Measurements from ENCODE around the gene MZT2A. TPM values are rescaled to one million over a fixed set of nuclear protein-coding genes. Genes with fewer than 3 reads are reported as not detected.
"Not testable (repeated sequence)": the region's sequence is repeated elsewhere in the genome, so short reads cannot be mapped to it uniquely, and the experiment has no call there.

The MZT2A gene
- total RNA-seq, 1 donor from 2014 or later = 148 TPM

DNA sequence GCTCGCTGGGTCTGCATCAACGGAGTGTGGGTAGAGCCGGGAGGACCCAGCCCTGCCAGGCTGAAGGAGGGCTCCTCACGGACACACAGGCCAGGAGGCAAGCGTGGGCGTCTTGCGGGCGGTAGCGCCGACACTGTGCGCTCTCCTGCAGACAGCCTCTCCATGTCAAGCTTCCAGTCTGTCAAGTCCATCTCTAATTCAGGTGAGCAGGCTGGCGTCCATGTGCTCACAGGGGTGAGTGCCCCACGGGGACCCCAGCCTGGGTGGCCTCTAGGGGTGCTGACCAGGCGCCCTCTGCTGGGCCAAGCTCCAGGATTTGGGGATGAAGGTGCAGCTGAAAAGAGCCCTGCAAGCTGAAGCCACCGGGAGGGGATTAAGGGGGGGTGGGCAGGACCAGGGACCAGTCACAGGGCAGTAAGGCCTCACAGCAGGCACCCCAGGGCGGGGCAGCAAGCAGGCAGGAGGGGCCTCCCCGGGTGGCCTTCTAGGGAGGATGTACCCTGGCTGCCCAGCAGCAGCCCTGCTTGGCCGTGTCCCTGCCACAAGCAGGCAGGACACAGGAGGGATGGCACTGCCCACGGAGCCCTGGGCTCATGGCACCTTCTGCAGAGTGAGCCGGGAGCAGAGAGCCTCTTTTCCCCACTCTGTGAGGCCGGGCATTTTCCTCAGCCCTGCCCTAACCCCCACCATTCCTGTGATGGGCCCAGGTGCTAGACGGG, 38.6 kb upstream of the MZT2A start:
- H3K4me3 Mint-ChIP-seq (ENCODE audit: unreplicated experiment); H3K36me3 Mint-ChIP-seq (ENCODE audit: low read depth, unreplicated experiment); H3K4me1 Mint-ChIP-seq (ENCODE audit: unreplicated experiment); H3K9me3 Mint-ChIP-seq (ENCODE audit: unreplicated experiment); H3K27ac Mint-ChIP-seq (ENCODE audit: unreplicated experiment); DNase-seq (ENCODE audit: low spot score): not testable (repeated sequence)
- H3K27me3 Mint-ChIP-seq (ENCODE audit: unreplicated experiment) = peaks cover 10% of the 10 kb centered on the region

DNA sequence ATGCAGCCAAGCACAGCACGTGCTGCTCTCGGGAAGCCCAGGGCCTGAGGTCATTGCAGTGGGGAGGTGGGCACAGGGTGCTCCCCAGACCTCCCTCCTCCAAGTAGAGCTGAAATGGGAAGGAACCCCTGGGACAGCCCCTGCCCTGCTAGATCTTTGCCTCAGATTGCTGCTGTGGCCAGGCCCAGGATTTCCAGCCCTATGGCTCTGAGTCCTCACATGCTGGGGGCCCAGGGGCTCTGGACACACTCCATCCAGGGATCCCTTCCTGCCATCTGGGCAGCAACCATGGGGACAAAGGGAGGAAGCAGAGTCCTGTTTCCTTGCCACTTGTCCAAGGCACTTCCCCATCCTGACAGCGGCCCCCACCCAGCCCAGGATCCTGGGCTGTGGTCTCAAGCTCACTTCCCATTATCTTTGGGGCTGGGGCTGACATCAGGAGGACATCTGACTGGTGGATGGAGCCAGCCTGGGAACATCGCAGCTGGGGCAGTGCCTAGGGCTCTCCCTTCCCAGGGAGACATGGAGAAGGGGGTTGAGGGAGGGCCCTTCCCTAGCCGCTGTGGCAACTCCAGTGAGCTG, 37.8 kb upstream of the MZT2A start:
- not testable (repeated sequence) for H3K36me3 Mint-ChIP-seq (ENCODE audit: low read depth, unreplicated experiment); H3K9me3 Mint-ChIP-seq (ENCODE audit: unreplicated experiment); DNase-seq (ENCODE audit: low spot score); H3K4me3 Mint-ChIP-seq (ENCODE audit: unreplicated experiment); H3K4me1 Mint-ChIP-seq (ENCODE audit: unreplicated experiment)
- Mint-ChIP-seq H3K27me3 (ENCODE audit: unreplicated experiment) (peaks cover 10% of the 10 kb centered on the region), H3K27ac (ENCODE audit: unreplicated experiment) (peak overlapping the region; percentile 75)

DNA sequence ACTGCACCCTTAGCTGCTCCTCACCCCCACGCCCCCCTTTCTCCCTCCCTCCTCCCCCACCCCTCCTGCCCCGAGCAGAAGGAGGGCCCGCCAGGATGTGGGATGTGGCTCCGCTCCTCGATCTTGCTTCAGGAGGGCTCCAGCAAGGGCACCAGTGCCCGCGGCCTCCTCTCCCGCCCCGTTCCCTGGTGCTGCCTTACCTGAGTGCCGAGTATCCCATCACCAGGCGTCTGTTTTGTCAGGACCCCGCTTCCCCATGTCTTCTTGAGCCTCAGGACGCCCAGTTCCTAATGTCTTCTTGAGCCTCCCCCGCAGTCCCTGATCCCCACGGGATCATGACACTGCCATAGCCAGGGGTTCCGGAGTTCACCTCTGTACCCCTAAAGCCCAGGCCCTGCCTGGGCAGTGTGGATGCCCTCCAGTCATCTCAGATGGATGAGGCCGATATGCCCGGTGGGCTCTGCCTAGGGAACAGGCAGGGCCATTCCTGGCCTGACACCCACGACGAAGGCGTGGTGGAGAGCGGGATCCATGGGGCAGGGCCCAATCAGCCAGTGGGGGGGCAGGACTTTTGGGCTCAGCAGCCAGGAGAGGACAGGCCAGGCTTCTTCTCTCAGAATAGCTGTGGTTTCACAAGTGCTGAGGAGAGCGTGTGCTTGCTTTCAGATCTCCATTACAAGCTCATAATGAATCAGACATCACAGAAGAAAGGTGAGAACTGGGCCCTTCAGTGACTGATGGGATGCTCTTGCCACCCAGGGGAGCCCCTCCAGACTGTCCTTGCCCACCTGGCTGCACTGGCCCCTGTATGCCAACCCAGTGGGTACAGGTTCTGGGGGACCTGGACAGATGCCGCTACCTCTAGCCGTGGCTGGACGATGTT, 37.0 kb upstream of the MZT2A start:
- DNase-seq (ENCODE audit: low spot score) = not testable (repeated sequence)

DNA sequence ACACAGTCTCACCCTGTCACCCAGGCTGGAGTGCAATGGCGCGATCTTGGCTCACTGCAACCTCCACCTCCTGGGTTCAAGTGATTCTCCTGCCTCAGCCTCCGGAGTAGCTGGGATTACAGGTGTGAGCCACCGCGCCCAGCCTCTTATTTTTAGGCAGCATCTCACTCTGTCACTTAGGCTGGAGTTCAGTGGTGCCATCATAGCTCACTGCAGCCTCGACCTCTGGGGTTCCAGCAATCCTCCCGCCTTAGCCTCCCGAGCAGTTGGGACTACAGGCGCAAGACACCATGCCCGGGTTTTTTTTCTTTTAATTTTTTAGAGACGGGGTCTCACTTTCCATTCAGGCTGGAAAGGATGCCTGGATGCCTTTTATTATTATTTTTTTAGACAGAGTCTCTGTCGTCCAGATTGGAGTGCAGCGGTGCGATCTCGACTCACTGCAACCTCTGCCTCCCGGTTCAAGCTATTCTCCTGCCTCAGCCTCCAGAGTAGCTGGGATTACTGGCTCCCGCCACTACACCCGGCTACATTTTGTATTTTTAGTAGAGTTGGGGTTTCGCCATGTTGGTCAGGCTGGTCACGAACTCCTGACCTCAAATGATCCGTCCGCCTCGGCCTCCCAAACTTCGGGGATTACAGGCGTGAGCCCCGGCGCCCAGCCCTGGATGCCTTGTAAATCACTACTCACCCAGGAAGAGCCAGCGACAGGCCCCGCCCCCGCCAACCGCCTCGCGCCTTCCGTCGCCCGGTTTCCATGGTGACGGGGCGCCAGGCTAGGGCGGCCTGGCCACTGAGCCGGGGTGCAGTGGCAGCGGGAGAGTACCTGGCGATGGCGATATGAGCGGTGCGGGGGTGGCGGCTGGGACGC, 35.2 kb upstream of the MZT2A start, which contains the start of gene CCDC74A:
TSS of gene CCDC74A (plus strand) at position 758 of the 871 bp plus-strand sequence. CDS start at position 841, 83 bp downstream.
- peak; percentile 40 for DNase-seq (ENCODE audit: low spot score)

More for the DNA sequence above, 37.0 kb upstream of the MZT2A start:
- Mint-ChIP-seq H3K27ac (ENCODE audit: unreplicated experiment) (peak overlapping the region; percentile 75), H3K27me3 (ENCODE audit: unreplicated experiment) (peaks cover 10% of the 10 kb centered on the region), H3K4me3 (ENCODE audit: unreplicated experiment) (peak overlapping the region; percentile 15)
- not testable (repeated sequence) for H3K4me1 Mint-ChIP-seq (ENCODE audit: unreplicated experiment); H3K9me3 Mint-ChIP-seq (ENCODE audit: unreplicated experiment); H3K36me3 Mint-ChIP-seq (ENCODE audit: low read depth, unreplicated experiment)

DNA sequence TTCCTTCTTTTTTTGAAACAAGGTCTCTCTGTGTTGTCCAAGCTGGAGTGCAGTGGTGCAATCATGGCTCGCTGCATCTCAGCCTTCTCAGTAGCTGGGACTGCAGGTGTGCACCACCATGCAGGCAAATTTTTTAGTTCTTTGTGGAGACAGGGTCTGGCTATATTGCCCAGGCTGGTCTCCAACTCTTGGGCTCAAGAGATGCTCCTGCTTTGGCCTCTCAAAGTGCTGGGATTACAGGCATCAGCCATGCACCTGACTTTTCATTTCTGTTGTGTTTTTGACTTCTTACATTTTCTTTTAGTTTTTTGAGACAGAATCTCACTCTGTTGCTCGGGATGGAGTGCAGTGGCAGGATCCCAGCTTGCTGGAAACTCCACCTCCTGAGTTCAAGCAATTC, 33.1 kb upstream of the MZT2A start:
- H3K36me3 Mint-ChIP-seq (ENCODE audit: low read depth, unreplicated experiment); H3K4me1 Mint-ChIP-seq (ENCODE audit: unreplicated experiment); DNase-seq (ENCODE audit: low spot score); H3K27ac Mint-ChIP-seq (ENCODE audit: unreplicated experiment); H3K4me3 Mint-ChIP-seq (ENCODE audit: unreplicated experiment); H3K9me3 Mint-ChIP-seq (ENCODE audit: unreplicated experiment): not testable (repeated sequence)
- H3K27me3 Mint-ChIP-seq (ENCODE audit: unreplicated experiment) = peaks cover 15% of the 10 kb centered on the region

More for the DNA sequence above, 35.2 kb upstream of the MZT2A start, which contains the start of gene CCDC74A:
- Mint-ChIP-seq H3K4me3 (ENCODE audit: unreplicated experiment) (peak within 1 kb of the TSS; percentile 82), H3K27me3 (ENCODE audit: unreplicated experiment) (peaks cover 10% of the 10 kb centered on the region), H3K27ac (ENCODE audit: unreplicated experiment) (peak within 1 kb of the TSS; percentile 61)
- not testable (repeated sequence) for H3K36me3 Mint-ChIP-seq (ENCODE audit: low read depth, unreplicated experiment); H3K9me3 Mint-ChIP-seq (ENCODE audit: unreplicated experiment); H3K4me1 Mint-ChIP-seq (ENCODE audit: unreplicated experiment)

DNA sequence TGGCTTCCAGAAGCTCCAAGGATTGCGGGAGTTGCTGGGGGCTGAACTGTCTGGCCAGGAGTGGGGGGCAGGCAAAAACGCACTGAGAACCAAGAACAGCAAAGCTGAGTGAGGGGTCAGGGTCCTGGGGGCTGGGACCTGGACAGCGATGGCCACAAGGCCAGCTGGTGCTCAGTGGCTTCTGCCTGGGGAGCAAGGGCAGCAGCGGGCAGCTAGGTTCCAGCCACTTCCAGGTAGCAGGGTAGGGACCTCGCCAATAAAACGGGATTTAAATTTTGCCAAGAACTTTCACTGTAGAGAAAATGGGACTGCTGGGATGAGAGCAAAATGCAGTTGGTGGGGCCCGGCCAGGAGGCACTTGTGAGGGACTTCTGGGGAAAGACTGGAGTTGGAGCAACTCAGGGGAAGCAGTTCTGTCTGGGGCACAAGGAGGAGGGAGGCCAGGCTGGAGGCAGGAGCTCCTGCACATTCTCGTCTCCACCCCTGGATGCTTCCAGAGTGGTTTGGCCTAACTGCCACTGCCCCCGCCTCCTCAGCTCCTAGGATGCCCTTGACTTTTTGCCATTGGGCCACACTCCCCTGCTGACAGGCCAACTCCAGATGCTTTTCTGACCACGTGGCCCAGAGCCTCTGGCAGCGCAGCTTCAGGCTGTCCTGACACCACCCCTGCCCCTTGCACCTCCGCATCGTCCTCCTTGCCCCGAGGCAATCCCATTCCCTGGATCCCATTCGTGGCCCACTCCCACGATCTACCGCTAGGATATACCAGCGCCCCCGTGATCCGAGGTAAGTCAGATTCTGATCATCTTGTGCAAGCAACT, 30.0 kb upstream of the MZT2A start:
- Mint-ChIP-seq H3K9me3 (ENCODE audit: unreplicated experiment) (no peaks in the 10 kb centered on the region), H3K36me3 (ENCODE audit: low read depth, unreplicated experiment) (peaks cover 4% of the 10 kb centered on the region), H3K27ac (ENCODE audit: unreplicated experiment) (no peak overlapping the region), H3K27me3 (ENCODE audit: unreplicated experiment) (peaks cover 7% of the 10 kb centered on the region), H3K4me3 (ENCODE audit: unreplicated experiment) (no peak overlapping the region), H3K4me1 (ENCODE audit: unreplicated experiment) (no peaks in the 10 kb centered on the region)
- TF ChIP-seq, protein P1, sequence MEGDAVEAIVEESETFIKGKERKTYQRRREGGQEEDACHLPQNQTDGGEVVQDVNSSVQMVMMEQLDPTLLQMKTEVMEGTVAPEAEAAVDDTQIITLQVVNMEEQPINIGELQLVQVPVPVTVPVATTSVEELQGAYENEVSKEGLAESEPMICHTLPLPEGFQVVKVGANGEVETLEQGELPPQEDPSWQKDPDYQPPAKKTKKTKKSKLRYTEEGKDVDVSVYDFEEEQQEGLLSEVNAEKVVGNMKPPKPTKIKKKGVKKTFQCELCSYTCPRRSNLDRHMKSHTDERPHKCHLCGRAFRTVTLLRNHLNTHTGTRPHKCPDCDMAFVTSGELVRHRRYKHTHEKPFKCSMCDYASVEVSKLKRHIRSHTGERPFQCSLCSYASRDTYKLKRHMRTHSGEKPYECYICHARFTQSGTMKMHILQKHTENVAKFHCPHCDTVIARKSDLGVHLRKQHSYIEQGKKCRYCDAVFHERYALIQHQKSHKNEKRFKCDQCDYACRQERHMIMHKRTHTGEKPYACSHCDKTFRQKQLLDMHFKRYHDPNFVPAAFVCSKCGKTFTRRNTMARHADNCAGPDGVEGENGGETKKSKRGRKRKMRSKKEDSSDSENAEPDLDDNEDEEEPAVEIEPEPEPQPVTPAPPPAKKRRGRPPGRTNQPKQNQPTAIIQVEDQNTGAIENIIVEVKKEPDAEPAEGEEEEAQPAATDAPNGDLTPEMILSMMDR (IDR thresholded peaks at IDR 0.05; ENCODE audit: unreplicated experiment) = no peak
- DNase-seq (ENCODE audit: low spot score) = no peak

DNA sequence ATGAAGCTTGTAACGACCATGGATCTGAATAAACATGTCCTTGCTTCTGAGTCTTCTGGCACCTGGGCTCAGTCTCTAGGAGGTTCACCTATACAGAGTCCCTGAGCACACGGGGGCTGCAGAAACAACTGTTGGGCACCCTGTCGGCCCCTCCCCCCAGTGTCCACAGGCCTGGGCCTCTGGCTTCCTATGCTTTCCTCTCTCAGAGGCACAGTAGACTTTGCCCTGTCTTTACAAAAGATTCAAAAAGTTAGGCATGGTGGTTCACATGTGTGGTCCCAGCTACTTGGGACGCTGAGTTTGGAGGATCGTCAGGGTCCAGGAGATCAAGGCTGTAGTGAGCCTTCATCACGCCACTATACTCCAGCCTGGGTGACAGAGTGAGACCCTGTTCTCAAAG, 29.3 kb upstream of the MZT2A start:
- H3K4me1 Mint-ChIP-seq (ENCODE audit: unreplicated experiment); H3K4me3 Mint-ChIP-seq (ENCODE audit: unreplicated experiment); H3K36me3 Mint-ChIP-seq (ENCODE audit: low read depth, unreplicated experiment); DNase-seq (ENCODE audit: low spot score); H3K27ac Mint-ChIP-seq (ENCODE audit: unreplicated experiment); H3K27me3 Mint-ChIP-seq (ENCODE audit: unreplicated experiment); H3K9me3 Mint-ChIP-seq (ENCODE audit: unreplicated experiment): not testable (repeated sequence)
